ENCODE results near the gene CD300A. TPM values are rescaled to one million over a fixed set of nuclear protein-coding genes. Genes with fewer than 3 reads are reported as not detected.
"Not testable (repeated sequence)": the region's sequence is repeated elsewhere in the genome, so short reads cannot be mapped to it uniquely, and the experiment has no call there.

The CD300A gene
- total and polyA plus RNA-seq, 2 donors (not counting 3 experiments of a cell fraction or from before 2014, with no cell fraction given) = not detected

DNA sequence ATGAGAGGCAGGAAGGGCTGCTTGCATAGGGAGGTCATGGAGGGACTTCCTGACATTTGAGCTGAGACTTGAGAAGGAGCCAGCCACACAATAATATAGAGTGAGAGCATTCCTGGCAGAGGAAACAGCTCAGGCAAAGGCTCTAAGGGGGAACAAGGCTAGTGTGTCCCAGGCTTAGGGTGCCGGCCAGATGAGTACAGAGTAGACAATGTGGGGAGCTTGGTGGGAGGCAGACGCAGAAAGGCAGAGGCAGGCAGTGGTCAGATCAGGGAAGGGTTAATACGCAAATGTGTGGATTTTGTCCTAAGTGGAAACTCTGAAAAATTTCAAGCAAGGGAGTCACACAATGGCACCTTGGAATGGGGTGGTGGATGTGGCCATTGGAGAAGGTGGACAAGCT, 33.6 kb downstream of the CD300A start:
- Histone ChIP-seq H3K27me3 (ENCODE audit: control insufficient read depth in 2 of 2, insufficient read depth in 2 of 2, low read length in 2 of 2) (no peaks in the 10 kb centered on the region), H3K4me1 (ENCODE audit: control insufficient read depth, extremely low read depth, insufficient read depth, low read length) (no peaks in the 10 kb centered on the region), H3K9me3 (replicated peaks; ENCODE audit: control insufficient read depth, insufficient read depth, low read length) (no peaks in the 10 kb centered on the region), H2AFZ (ENCODE audit: low read depth, low read length) (no peak overlapping the region), H3K9ac (replicated peaks; ENCODE audit: extremely low read depth, insufficient read depth, low read length) (no peak overlapping the region), H3K36me3 (ENCODE audit: control insufficient read depth in 2 of 2, extremely low read depth in 1 of 2, insufficient read depth in 2 of 2, low read length in 2 of 2) (no peaks in the 10 kb centered on the region), H3K4me3 (replicated peaks in 1 of 3; ENCODE audit: insufficient read depth in 1 of 3, low read depth in 1 of 3, low read length in 3 of 3) (no peak overlapping the region), H4K20me1 (replicated peaks; ENCODE audit: control insufficient read depth, extremely low read depth, insufficient read depth, low read length) (no peaks in the 10 kb centered on the region), H3K4me2 (ENCODE audit: insufficient read depth, low read length) (no peak overlapping the region), H3K27ac (ENCODE audit: insufficient read depth, low read depth, low read length) (no peak overlapping the region), H3K9me1 (replicated peaks; ENCODE audit: control insufficient read depth, extremely low read depth, insufficient read depth, low read length) (no peaks in the 10 kb centered on the region), H3K79me2 (ENCODE audit: control insufficient read depth, insufficient read depth, low read length) (no peaks in the 10 kb centered on the region)
- dilution Hi-C loops (cut with MboI; ENCODE audit: extremely low pct_ligation_motif_present, low sequenced_read_pairs) (no loop called here), intact Hi-C loops (cut with micrococcal nuclease) (no loop called here)
- no peak for FAIRE-seq
- no TSS peak for BruUV-seq (replicated peaks)
- ChIA-PET POLR2A (no interaction called here), CTCF (interaction anchor here (0.9 to 1.4 kb wide), 3 partner anchors 121 to 132 kb away, joined by 3 to 4 read pairs (median 4); partner anchors contain the start of gene GPR142)
- TF ChIP-seq FOS (IDR thresholded peaks at IDR 0.05; ENCODE audit: borderline replicate concordance, insufficient read depth, low read length) = no peak
- TF ChIP-seq, protein P1, sequence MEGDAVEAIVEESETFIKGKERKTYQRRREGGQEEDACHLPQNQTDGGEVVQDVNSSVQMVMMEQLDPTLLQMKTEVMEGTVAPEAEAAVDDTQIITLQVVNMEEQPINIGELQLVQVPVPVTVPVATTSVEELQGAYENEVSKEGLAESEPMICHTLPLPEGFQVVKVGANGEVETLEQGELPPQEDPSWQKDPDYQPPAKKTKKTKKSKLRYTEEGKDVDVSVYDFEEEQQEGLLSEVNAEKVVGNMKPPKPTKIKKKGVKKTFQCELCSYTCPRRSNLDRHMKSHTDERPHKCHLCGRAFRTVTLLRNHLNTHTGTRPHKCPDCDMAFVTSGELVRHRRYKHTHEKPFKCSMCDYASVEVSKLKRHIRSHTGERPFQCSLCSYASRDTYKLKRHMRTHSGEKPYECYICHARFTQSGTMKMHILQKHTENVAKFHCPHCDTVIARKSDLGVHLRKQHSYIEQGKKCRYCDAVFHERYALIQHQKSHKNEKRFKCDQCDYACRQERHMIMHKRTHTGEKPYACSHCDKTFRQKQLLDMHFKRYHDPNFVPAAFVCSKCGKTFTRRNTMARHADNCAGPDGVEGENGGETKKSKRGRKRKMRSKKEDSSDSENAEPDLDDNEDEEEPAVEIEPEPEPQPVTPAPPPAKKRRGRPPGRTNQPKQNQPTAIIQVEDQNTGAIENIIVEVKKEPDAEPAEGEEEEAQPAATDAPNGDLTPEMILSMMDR (IDR thresholded peaks at IDR 0.05; ENCODE audit: extremely low read depth in 1 of 2, insufficient read depth in 1 of 2, low read depth in 1 of 2, low read length in 2 of 2) = no peak
- TF ChIP-seq POLR2A (IDR thresholded peaks at IDR 0.05; ENCODE audit: low read depth, low read length) = no peak
- TF ChIP-seq EZH2 (IDR thresholded peaks at IDR 0.05; ENCODE audit: borderline replicate concordance, low read depth, low read length, severe bottlenecking) = no peak
- TF ChIP-seq JUN (IDR thresholded peaks at IDR 0.05; ENCODE audit: borderline replicate concordance, insufficient read depth, insufficient read length, low read depth) = no peak
- no peak for TF ChIP-seq GATA2 (IDR thresholded peaks at IDR 0.05; ENCODE audit: insufficient read depth, insufficient read length, low read depth, low read length)
- DNase-seq (ENCODE audit: low read depth, low spot score) = no peak

DNA sequence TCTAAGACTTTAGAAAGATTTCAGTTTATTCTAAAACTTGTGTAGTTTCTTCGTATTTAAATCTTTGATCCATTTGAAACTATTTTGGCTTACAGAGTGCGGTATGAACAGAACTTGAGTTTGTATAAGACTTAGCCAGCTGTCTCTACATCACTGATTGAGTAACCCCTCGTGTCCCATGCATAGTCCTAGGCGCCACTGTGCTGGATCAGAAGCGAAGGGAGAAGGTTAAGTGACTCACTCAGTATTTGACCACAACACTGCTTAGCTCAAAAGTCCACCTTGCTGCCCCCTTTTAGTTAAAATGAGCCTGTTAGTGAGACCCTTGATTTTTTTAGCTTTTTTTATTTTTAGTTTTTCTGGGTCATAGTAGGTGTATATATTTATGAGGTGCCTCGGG, 36.4 kb downstream of the CD300A start:
- no peaks in the 10 kb centered on the region for H3K36me3 ChIP-seq (ENCODE audit: control insufficient read depth in 2 of 2, extremely low read depth in 1 of 2, insufficient read depth in 2 of 2, low read length in 2 of 2)
- BruUV-seq (replicated peaks) = no TSS peak
- no peak for FAIRE-seq
- H3K27ac ChIP-seq (ENCODE audit: insufficient read depth, low read depth, low read length) = no peak overlapping the region
- DNase-seq (ENCODE audit: low read depth, low spot score) = no peak
- H3K27me3 ChIP-seq (ENCODE audit: control insufficient read depth in 2 of 2, insufficient read depth in 2 of 2, low read length in 2 of 2) = no peaks in the 10 kb centered on the region
- H3K79me2 ChIP-seq (ENCODE audit: control insufficient read depth, insufficient read depth, low read length) = no peaks in the 10 kb centered on the region
- H3K4me2 ChIP-seq (ENCODE audit: insufficient read depth, low read length) = no peak overlapping the region
- H3K9ac ChIP-seq (replicated peaks; ENCODE audit: extremely low read depth, insufficient read depth, low read length) = no peak overlapping the region
- H3K4me1 ChIP-seq (ENCODE audit: control insufficient read depth, extremely low read depth, insufficient read depth, low read length) = no peaks in the 10 kb centered on the region
- H3K9me1 ChIP-seq (replicated peaks; ENCODE audit: control insufficient read depth, extremely low read depth, insufficient read depth, low read length) = no peaks in the 10 kb centered on the region
- H2AFZ ChIP-seq (ENCODE audit: low read depth, low read length) = no peak overlapping the region
- ChIA-PET POLR2A (no interaction called here), CTCF (no interaction called here)
- TF ChIP-seq POLR2A (IDR thresholded peaks at IDR 0.05; ENCODE audit: low read depth, low read length) (no peak), GATA2 (IDR thresholded peaks at IDR 0.05; ENCODE audit: insufficient read depth, insufficient read length, low read depth, low read length) (no peak), POLR2AphosphoS5 (IDR thresholded peaks at IDR 0.05; ENCODE audit: insufficient read depth, low read depth, low read length) (no peak)
- TF ChIP-seq, protein P2, sequence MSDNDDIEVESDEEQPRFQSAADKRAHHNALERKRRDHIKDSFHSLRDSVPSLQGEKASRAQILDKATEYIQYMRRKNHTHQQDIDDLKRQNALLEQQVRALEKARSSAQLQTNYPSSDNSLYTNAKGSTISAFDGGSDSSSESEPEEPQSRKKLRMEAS (IDR thresholded peaks at IDR 0.05; ENCODE audit: insufficient read depth, insufficient read length) = no peak
- dilution Hi-C loops (cut with MboI; ENCODE audit: extremely low pct_ligation_motif_present, low sequenced_read_pairs) = no loop called here
- intact Hi-C loops (cut with micrococcal nuclease) = no loop called here
- H3K4me3 ChIP-seq (replicated peaks in 1 of 3; ENCODE audit: insufficient read depth in 1 of 3, low read depth in 1 of 3, low read length in 3 of 3) = no peak overlapping the region
- no peaks in the 10 kb centered on the region for H3K9me3 ChIP-seq (replicated peaks; ENCODE audit: control insufficient read depth, insufficient read depth, low read length)
- no peaks in the 10 kb centered on the region for H4K20me1 ChIP-seq (replicated peaks; ENCODE audit: control insufficient read depth, extremely low read depth, insufficient read depth, low read length)

DNA sequence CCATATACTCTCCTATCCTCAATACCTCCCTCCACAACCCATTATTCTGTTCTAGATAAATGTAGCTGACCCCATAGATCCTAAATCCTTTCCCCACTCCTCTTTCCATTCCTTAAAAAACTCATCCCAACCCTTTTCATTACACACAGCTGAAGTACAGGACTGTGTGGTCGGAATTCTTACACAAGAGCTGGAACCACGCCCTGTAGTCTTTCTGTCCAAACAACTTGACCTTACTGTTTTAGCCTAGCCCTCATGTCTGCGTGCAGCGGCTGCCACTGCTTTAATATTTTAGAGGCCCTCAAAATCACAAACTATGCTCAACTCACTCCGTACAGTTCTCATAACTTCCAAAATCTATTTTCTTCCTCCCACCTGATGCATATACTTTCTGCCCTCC, 37.5 kb downstream of the CD300A start:
- H2AFZ ChIP-seq (ENCODE audit: low read depth, low read length); H3K4me2 ChIP-seq (ENCODE audit: insufficient read depth, low read length); H3K27me3 ChIP-seq (ENCODE audit: control insufficient read depth in 2 of 2, insufficient read depth in 2 of 2, low read length in 2 of 2); CTCF ChIA-PET; H3K27ac ChIP-seq (ENCODE audit: insufficient read depth, low read depth, low read length); H3K4me1 ChIP-seq (ENCODE audit: control insufficient read depth, extremely low read depth, insufficient read depth, low read length); BruUV-seq (replicated peaks); DNase-seq (ENCODE audit: low read depth, low spot score); H3K79me2 ChIP-seq (ENCODE audit: control insufficient read depth, insufficient read depth, low read length); dilution Hi-C loops (cut with MboI; ENCODE audit: extremely low pct_ligation_motif_present, low sequenced_read_pairs); POLR2A ChIA-PET; H3K36me3 ChIP-seq (ENCODE audit: control insufficient read depth in 2 of 2, extremely low read depth in 1 of 2, insufficient read depth in 2 of 2, low read length in 2 of 2); intact Hi-C loops (cut with micrococcal nuclease); H3K9me1 ChIP-seq (replicated peaks; ENCODE audit: control insufficient read depth, extremely low read depth, insufficient read depth, low read length); H3K9me3 ChIP-seq (replicated peaks; ENCODE audit: control insufficient read depth, insufficient read depth, low read length); FAIRE-seq; H3K4me3 ChIP-seq (replicated peaks in 1 of 3; ENCODE audit: insufficient read depth in 1 of 3, low read depth in 1 of 3, low read length in 3 of 3); H3K9ac ChIP-seq (replicated peaks; ENCODE audit: extremely low read depth, insufficient read depth, low read length); H4K20me1 ChIP-seq (replicated peaks; ENCODE audit: control insufficient read depth, extremely low read depth, insufficient read depth, low read length): not testable (repeated sequence)

Data from endothelial cell of umbilical vein (primary cell).